Measurements from ENCODE around the gene FAM184B.

FAM184B gene

DNA sequence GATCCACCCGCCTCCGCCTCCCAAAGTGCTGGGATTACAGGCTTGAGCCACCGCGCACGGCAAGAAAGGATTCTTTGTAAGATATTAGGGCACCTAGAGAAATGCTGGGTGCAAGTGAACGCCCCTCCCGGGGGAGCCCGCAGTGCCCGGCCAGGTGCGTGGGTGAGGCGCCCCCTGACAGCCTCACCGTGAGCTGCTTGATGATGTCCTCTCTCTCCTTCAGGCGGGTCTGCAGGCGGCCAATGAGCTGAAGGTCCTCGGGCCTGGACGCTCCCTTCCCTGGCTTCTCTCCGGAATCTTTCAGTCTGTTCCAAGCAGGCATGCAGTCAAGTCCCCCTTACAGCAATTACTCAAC is 145.1 kb downstream of the FAM184B start:
- no peak for DNase-seq (ENCODE audit: low read depth in 3 of 3)

DNA sequence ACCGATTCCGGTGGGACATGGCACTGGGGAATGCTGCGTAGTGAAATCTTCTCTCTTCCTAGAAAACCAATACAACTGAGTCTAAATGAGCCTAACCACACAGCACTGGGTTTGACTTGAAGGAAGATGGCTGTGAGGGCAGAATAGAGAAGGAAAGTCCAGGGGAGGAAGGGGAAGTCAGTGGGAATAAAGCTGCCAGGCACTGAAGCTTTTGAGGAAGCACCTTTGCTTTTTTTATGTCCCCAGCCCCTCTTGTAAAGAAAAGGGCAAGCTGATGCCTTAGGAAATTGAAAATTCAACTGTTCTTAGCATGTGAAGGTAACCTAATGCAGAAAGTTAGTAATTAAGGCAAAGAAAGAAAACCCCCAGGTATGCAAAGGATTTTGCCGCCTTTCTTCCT is 146.4 kb downstream of the FAM184B start:
- no peak for DNase-seq (ENCODE audit: low read depth in 3 of 3)

DNA sequence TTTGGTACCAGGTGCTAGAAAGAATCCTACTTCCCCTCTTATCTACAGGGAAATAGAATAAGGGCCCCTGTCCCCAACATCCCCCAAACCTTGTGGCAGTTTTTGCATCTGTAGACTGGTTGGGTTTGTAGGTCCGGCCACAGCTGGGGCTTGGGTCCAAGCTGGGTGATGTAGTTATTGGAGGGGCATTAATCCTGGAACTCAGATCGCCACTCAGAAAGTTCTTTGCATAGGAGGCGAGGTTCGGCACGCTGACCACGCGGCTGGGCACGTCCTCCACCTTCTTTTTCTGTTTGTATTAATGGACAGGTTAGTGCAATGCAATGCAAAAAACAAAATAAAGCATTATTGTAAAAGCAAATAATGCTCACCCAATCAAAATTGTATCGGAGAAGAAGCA is 147.8 kb downstream of the FAM184B start:
- no peak for DNase-seq (ENCODE audit: low read depth in 3 of 3)

DNA sequence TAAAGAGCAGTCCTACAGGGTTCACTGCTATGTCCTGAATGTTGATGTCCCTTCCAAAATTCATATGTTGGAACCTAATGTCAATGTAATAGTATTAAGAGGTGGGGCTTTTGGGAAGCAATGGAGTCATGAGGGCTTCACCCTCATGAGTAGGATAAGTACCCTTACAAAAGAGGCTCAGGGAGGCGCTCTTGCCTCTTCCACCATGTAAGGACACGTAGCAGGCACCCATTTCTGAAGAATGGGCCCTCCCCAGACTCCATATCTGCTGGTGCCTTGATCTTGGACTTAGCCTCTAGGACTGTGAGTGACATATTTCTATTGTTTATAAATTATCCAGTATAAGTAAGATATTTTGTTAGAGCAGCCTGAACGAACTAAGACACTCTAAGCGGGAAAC is 151.2 kb downstream of the FAM184B start:
- DNase-seq (ENCODE audit: low read depth in 3 of 3) = no peak

DNA sequence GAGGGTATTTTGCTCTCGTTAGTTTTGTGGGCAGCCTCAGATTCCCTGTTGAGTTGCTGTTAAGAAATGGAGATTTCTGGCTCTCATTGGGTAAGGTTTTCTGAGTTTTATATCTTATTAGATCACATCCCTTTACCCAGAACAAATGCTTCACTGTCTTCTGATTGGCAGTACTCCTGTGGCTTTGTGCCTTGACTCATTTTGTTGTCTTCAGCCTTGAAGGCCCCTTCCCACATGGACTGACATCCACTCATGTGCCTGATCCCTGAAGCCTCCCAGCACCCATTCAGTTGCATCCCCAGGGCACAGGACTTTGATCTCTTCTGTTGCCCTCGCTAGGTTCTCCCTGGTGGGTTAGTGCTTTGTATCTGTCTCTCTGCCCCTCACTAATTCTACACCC is 156.6 kb downstream of the FAM184B start:
- DNase-seq (ENCODE audit: low read depth in 3 of 3) = no peak

DNA sequence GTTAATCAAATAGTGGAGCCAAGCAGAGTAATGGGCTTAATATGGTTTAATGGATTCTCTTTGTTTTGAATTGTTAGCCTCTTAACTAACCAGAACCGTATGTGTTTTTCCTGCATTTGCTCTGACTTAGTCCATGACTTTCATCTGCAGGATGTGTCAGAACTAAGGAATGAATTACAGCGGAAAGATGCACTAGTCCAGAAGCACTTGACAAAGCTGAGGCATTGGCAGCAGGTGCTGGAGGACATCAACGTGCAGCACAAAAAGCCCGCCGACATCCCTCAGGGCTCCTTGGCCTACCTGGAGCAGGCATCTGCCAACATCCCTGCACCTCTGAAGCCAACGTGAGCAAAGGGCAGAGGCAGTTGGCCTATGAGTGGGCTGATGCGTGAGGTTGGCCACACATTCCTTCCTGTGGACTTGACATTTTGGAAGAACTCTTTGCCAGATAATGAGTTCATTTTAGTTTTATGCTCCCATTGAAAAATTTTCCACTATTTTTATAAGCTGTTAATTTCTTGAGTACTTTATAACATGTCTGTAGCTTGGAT is 157.9 kb downstream of the FAM184B start:
- no peak for DNase-seq (ENCODE audit: low read depth in 3 of 3)

DNA sequence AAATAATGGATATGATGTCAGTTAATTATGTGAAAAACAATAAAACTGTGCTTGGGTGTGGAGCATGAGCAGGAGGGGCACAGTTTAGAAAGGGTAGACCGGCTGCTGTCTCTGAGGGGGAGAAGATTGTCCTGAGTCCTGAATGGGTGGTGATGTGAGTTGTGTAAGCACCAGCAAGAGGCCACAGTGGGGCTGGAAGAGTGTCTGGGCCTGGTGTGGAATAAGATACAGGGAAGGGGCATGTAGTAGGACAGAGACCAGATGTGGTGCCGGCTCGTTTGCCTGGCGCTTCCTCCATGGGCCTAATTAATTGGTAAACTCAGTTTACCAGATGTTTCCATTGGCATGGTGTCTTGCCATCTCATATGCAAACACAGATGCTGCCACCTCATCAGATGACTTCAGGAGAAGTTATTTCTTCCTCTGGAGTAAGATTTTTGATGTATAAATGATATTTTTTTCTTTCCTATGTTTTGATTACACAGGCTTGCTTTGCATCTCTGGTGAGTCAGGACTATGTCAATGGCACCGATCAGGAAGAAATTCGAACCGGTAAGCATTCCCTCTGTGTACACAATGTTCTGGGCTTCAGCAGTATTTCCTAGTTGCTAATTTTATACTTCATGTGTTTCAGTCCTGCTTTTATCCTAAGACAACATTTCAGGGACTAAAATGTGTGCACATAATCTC is 161.9 kb downstream of the FAM184B start:
- DNase-seq (ENCODE audit: low read depth in 3 of 3) = no peak

DNA sequence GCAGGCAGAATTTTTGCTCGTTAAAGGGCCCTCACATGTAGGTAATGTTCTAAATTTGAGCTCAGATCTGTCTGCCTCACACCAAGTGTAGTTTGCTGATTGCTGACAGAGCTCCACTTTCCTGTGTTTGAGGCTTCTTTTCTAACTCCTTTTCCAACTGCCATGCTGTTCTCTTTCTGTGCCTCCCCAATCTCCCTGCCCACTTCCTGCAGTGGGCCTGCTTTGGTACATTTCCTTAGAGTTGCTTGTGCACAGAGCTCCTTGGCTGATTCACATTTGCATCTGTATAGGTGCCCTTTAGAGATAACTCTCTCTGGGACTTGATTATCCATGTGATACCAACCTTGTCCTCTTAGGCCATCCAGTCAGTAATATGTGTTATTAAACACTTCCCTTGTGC is 162.5 kb downstream of the FAM184B start:
- DNase-seq (ENCODE audit: low read depth in 3 of 3) = no peak

DNA sequence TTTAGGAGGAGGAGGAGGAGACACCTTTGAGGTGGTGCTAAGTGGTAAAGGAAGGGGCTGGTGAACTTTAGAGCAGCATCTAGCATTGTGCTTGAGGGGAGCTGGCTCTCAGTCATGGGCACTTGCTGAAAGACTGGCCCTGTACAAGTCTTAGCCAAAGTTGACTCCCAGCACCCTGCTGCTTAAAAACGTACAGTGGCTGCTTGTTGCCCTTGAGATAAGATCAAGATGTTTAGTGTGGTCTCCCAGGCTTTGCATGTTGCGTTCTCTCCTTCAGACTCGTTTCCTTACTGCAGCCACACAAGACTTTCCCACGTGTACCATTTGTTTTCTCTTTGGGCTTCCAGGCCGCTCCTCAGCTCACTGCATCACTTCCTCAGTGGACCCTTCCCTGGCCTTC is 165.1 kb downstream of the FAM184B start:
- no peak for DNase-seq (ENCODE audit: low read depth in 3 of 3)

DNA sequence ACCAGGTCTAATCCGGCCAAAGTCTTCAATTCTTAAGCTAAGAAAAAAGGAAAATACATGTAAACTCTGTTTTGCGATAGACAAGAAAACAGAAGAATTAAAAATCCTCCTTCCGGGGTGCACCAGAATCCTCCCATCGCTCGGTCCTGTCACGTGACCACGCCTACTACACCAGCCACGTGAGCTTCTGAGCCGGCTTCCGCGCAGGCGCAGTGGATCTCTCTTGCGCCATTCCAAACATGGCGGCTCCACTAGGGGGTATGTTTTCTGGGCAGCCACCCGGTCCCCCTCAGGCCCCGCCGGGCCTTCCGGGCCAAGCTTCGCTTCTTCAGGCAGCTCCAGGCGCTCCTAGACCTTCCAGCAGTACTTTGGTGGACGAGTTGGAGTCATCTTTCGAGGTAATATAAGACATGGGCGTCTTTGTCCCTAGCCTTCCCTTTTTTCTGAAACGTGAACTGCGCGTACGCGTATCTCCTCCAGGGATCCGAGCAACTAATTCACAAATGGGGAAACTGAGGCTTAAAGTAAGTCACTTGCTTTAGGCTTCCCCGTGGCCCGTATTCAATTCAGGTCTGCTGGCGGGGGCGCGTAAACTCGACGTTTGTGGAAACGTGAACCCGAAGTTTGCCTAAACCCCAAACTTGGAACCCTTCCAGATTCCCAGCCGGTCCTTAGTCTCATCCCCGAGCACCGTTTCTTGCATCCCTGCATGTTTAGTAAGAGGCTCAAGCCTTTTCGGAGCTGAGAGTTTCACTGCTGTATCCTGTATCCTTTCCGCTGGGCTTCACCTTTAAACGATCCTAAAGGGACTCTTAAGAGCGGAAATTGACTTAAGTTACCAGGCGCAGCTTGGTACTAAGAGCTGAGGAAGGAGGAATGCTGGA is 166.8 kb downstream of the FAM184B start, which contains the start of gene MED28:
TSS of gene MED28 (plus strand) at position 226 of the 884 bp plus-strand sequence. CDS start at position 240, 14 bp downstream.
- peak; percentile 91 to 97 (median 93) for DNase-seq (ENCODE audit: low read depth in 3 of 3)

DNA sequence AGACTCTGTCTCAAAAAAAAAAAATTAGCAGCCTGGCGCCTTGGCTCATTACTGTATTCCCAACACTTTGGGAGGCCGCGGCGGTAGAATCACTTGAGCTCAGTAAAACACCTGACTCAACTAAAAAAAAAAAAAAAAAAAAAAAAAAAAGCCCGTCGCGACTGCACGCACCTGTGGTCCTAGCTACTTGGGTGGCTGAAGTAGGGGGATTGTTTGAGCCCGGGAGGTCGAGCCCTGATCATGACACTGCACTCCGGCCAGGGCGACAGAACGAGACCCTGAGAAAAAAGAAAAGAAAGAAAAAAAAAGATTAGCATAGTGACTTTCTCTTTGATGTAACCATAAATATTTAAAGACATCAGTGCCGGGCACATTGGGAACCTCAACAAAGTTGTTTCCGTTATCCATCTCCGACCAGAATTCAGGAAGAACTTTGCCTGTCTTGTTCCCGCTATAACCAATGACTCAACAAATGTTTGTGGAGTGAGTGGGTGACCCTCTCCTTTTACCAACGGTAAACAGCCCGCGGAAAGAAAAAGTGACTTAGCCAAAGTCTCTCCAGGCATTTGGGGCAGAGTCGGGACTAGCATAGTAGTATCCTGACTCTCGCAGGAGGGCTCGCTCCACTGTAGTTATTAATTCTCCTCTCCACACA is 167.5 kb downstream of the FAM184B start:
- DNase-seq (ENCODE audit: low read depth in 3 of 3) = peak in 1 of 3 experiments; percentile 3

DNA sequence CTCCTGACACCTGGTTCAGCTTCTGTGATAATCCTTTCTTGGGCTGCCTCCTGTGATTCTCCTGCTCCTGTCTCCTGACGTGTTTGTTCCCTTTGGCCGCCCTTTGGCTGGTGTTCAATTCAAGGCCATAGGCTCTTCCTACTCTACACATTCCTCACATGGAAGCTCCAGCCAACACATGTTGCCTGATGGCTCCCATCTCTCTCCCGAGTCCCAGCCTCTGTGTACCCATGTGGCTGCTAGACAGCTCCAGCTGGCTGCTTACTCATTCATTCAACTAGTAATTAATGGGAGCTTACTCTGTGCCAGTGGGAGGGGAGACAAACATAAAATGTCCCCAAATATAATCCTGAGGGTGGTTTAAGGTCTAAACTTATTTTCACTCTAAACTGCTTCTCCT is 176.2 kb downstream of the FAM184B start:
- DNase-seq (ENCODE audit: low read depth in 3 of 3) = no peak

DNA sequence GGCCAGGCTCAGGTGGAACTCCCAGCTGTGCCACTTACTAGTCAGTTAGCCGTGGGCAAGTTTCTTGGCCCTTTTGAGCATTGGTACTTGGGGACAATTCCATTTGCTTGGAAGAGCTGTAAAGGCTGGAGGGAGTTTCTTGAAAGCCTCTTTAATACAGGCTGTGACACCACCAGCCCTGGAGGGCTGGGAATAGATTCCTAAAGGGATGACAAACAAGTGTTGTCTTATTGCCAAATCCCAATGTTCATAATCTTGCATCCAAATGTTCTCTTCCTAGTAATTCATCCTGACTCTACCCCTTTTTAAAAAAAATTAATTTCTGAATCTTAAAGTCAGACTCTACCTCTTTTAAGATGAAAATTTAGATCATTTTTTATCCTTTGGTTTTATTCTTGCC is 181.6 kb downstream of the FAM184B start:
- no peak for DNase-seq (ENCODE audit: low read depth in 3 of 3)

DNA sequence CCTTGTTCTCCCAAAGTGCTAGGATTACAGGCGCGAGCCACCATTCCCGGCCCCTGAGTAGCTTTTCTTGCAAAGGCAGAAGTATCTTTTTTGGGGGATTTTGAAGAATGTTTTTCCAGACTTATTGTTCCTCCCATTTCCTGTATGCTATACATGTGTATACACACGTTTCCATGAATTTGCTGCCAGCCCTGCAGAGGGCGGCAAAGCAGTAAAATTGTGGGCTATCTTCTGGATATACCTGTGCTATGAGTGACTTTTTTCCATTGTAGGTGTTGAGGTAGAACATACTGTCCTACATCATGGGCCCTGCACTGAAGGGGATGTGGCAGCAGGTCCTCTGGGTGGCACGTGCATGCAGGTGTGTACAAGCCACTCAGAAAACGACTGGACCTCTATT is 183.9 kb downstream of the FAM184B start:
- no peak for DNase-seq (ENCODE audit: low read depth in 3 of 3)

DNA sequence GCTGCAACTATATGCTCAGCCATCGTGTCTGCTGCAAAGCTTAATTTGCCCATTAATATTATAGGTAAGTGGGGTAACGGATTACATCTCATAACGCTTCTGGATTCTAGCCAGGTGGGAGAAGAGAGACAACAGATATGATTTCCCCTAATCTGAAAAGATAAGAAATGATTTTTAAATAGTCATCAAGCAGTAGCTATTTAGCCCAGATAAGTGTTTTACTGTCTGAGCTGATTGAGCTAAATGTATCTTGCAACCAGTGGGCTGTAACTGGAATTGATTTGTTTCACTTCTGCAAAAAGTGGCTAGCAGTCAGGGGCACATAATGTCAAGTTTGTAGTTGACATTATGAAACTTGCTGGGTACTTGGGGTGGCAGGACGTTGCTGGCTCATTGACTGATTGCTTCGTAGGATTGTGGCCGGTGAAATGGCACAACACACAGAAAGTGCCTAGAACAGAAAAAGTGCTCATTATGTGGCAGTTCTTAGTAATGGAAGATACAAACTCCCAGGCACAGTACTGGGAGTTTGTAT is 185.9 kb downstream of the FAM184B start:
- no peak for DNase-seq (ENCODE audit: low read depth in 3 of 3)

DNA sequence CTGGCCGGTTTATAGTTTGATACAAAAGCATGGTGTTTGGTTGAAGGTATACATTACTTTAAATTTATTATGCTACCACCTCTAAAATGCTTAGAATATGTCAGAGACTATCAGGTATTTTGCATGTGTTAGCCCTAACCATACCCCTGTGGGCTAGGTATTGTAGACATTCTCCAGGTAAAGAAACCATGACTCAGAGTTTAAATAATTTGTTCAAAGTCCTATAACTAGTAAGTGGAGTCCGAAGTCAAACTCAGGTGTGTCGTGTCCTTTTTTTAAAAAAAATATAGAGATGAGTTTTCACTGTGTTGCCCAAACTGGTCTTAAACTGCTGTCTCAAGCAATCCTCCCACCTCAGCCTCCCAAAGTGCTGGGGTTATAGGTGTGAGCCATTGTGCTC is 192.1 kb downstream of the FAM184B start:
- DNase-seq (ENCODE audit: low read depth in 3 of 3) = no peak

DNA sequence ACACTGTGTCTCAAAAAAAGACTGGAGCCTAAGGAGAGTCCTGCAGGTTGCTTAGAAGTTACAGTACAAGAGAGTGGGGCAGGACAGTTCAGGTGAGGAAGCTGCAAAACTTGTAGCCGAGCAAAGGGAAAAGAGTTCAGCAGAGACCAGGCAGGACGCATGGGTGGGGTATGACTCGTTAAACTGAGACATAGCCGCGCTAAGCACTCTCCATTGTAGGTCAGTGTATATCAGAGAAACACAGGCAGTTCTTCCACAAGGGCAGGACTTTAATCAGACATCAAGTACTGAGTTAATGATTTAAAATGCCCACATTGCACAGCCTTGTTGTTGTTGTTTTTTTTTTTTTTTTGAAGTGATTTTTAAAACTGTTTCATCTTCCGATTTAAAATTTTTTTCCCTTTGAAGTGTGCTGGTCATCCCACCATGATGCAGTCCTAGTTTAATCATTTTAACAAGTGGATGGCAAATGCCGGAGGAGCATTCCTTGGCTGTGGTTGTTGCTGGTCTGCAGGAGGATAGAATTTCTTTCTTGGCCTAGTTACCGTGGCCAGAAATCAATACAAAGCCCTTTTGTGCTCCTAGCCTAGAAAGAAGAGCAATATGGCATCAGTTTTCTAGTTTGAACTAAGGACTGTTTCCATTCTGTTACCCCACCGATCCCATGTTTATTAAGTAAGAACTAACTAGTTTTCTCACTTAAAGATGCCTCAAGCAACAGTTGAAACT is 194.2 kb downstream of the FAM184B start:
- no peak for DNase-seq (ENCODE audit: low read depth in 3 of 3)

DNA sequence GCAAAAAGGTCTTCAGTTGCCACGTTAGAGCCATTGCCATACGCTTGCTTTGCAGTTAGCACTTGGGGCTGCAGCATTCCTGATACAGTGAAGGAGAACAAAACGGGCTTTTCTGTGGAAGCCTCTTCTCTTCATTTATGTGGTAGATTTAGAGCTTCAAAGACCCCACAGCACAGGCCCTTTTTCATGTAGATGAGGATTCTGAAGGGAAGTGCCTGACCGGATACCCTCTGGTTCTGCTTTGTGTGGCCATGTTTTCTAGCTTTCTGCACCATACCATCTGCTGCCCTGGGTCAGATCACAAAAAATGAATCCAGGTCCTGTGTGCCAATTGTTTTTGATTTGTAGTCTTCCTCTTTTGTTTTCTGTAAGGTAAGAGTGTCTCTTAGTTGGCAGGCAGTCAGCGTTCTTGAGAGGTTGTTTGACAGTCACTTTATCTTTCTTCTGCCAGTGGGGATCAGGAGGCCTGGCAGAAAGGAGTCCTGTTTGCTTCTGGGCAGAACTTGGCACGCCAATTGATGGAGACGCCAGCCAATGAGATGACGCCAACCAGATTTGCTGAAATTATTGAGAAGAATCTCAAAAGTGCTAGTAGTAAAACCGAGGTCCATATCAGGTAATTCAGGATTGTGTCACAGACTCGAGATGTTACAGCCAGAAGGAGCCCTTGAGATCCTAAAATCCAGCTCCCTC is 196.8 kb downstream of the FAM184B start:
- no peak for DNase-seq (ENCODE audit: low read depth in 3 of 3)

DNA sequence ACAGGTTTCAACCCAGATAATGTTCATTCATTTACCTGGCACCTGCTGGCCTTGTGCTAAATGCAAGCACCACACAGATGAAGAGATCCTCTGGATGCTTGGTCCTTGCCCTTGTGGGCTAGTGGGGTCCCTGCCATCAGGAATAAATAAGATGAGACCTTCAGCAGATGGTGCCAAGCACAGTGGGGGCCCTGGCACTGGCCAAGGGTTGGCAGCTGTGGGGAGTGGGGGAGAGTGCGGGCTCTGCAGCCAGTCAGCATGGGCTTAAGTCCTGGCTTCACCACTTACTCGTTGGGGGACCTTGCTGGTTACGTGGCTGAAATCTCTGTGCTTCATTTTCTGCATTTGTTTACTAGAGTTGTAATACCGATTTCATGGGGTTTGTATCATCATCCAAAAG is 197.5 kb downstream of the FAM184B start:
- DNase-seq (ENCODE audit: low read depth in 3 of 3) = no peak

DNA sequence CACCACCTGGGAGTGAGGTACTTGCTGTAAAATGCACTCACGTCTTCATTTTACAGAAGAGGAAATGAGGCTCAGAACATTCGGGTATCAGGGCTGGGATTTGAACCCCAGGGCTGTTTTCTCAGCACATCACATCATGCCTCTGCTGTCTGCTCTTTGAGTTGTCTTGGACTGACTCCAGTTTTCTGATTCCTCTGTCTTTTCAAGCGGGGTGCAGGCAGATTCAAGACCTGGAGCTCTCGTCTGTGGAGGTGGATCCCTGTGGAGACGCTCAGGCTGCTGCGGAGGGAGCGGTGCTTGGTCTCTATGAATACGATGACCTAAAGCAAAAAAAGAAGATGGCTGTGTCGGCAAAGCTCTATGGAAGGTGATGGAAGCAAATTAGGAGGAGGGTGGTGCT is 198.1 kb downstream of the FAM184B start:
- no peak for DNase-seq (ENCODE audit: low read depth in 3 of 3)

DNA sequence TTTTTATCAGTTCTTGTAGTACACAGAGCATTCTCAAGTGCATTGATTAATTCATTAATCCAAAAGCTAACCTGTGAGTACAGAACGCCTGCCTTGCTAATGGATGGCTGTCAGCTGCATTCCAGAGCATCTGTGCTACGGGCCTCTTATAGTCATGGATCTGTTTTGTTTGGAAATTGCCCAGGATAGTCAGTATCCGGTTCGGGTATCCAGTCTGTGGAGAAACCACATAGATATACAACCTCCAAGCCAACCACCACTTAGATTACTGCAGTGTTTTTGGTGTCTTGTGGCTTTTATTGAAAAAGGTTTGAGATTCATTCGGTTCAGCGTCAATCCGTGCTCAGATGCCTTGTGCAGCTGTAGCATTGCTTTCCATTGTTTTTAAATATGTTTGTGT is 200.5 kb downstream of the FAM184B start:
- DNase-seq (ENCODE audit: low read depth in 3 of 3) = no peak

Measured in stimulated activated CD4-positive, alpha-beta T cell treated with anti-CD3 and anti-CD28 coated beads, TNF-alpha, amount 100 ng/mL, for 24 hours (primary cell).